HG02938 (cell line): Measurements from ENCODE around the gene CACHD1.
"Not testable (repeated sequence)": the region's sequence is repeated elsewhere in the genome, so short reads cannot be mapped to it uniquely, and the experiment has no call there.

ENCODE experiments used
- ATAC-seq: cut with Tn5 transposase; IDR thresholded peaks from one replicate; pipeline ENCODE4 v1.9.1; 2021; ENCODE audit warnings: mild to moderate bottlenecking, moderate library complexity; ENCODE audit not compliant: unreplicated experiment

The CACHD1 gene

GRCh38 chr1:64495878-64496277 lies 25.9 kb downstream of the CACHD1 start:
- ATAC-seq: no peak

- no peak for ATAC-seq
Measured at GRCh38 chr1:64496606-64497005, 26.7 kb downstream of the CACHD1 start.

- ATAC-seq: no peak
Measured at GRCh38 chr1:64497088-64497883, 27.4 kb downstream of the CACHD1 start.

- no peak for ATAC-seq
Measured at GRCh38 chr1:64498325-64498724, 28.4 kb downstream of the CACHD1 start.

- no peak for ATAC-seq
Measured at GRCh38 chr1:64499011-64499410, 29.1 kb downstream of the CACHD1 start.

GRCh38 chr1:64499966-64500365 lies 30.0 kb downstream of the CACHD1 start:
- no peak for ATAC-seq

GRCh38 chr1:64502083-64502482 lies 32.2 kb downstream of the CACHD1 start:
- no peak for ATAC-seq

GRCh38 chr1:64502931-64503330 lies 33.0 kb downstream of the CACHD1 start:
- ATAC-seq: no peak

- no peak for ATAC-seq
Measured at GRCh38 chr1:64505232-64505943, 35.5 kb downstream of the CACHD1 start.

GRCh38 chr1:64505944-64506655 lies 36.2 kb downstream of the CACHD1 start:
- ATAC-seq: no peak

- no peak for ATAC-seq
Measured at GRCh38 chr1:64508629-64509028, 38.7 kb downstream of the CACHD1 start.

- no peak for ATAC-seq
Measured at GRCh38 chr1:64511044-64511443, 41.1 kb downstream of the CACHD1 start.

- not testable (repeated sequence) for ATAC-seq
Measured at GRCh38 chr1:64512206-64512605, 42.3 kb downstream of the CACHD1 start.

GRCh38 chr1:64513545-64513944 lies 43.6 kb downstream of the CACHD1 start:
- ATAC-seq: no peak

GRCh38 chr1:64514197-64514765 lies 44.4 kb downstream of the CACHD1 start:
- no peak for ATAC-seq

- no peak for ATAC-seq
Measured at GRCh38 chr1:64515427-64515826, 45.5 kb downstream of the CACHD1 start.

GRCh38 chr1:64516301-64516700 lies 46.4 kb downstream of the CACHD1 start:
- ATAC-seq: no peak

- no peak for ATAC-seq
Measured at GRCh38 chr1:64516803-64517568, 47.1 kb downstream of the CACHD1 start.

- ATAC-seq: no peak
Measured at GRCh38 chr1:64517640-64518039, 47.7 kb downstream of the CACHD1 start.

- no peak for ATAC-seq
Measured at GRCh38 chr1:64518692-64519481, 49.0 kb downstream of the CACHD1 start.
